Islet precursor cell (in vitro differentiated cells): ENCODE data around the gene SNAP47.

ENCODE experiments used
- DNase-seq: peaks from one replicate; pipeline ENCODE4 v3.0.0-alpha.2; 2018

Gene SNAP47

GRCh38 chr1:227732586-227733308, 2.5 kb upstream of the SNAP47 start:
- DNase-seq, result no peak

DNA sequence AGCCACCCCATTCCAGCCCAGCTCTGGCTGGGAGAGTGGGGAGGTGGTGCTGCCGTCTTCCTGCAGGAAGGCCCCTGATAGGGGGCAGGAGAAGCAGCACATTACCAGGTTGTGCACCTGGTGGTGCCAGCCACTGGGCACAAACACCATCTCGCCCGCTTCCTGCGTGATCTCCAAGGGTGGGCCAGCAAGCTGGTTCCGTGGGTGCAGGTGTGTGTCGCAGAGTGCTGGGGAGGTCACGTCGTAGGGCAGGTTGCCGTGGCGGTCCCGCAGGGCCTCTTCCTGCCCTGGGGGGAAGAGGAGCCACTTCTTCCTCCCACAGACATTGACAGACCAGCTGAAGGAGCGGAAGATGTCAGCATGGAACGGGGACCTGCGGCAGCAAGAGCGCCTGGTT, 1.9 kb upstream of the SNAP47 start:
- DNase-seq, result no peak

DNA sequence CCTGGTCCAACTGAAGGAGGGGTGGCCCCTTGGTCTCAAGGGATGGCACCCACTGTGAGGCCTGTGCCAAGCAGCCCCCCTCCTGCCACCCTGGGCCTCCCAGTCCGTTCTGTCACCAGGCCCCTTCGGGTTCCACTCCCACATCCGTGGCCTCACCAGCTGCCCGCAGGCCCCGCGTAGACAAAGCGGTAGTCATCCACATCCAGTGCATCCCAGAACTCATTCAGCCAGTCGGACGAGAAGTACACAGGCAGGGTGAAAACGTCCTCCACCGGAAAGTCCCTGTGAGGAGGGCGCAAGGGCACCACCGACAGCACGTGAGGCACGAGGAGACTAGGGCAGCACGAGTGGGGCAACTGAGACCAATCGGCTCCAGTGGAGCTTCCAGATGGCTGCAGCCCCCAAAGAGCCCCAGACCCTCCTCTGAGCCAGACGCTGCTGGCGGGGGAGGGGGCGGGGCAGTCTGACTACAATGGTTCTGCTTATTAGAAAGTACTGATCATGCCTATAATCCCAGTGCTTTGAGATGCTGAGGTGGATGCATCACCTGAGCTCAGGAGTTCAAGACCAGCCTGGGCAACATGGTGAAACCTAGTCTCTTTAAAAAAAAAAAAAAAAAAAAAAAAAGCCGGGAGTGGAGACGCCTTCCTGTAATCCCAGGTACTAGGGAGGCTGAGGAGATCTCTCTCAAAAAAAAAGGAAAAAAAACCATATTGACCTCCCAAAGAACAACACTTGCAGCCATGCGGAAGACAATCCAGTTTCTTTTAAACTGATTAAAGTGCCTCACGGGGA, 1.3 kb upstream of the SNAP47 start:
- no peak for DNase-seq

DNA sequence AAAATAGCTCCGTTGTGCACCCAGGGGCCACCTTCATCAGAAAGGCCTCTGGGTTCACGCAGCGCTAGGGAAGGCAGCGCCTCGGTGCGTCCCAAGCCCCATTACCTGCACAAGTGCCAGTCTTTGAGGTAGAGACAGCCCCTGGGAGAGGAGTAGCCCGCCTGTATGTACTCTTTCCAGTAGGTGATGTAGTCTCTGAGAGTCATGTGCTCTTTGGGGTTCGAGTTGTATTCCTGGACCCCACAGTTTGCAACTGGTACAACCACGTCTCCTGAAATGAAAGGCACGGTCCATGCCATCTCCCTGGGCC, 734 bp upstream of the SNAP47 start:
- DNase-seq, result no peak

- no peak for DNase-seq
Observed at GRCh38 chr1:227735539-227736285, 477 bp downstream of the SNAP47 start.

- DNase-seq, result no peak
Observed at GRCh38 chr1:227736814-227737432, 1.7 kb downstream of the SNAP47 start.

DNA sequence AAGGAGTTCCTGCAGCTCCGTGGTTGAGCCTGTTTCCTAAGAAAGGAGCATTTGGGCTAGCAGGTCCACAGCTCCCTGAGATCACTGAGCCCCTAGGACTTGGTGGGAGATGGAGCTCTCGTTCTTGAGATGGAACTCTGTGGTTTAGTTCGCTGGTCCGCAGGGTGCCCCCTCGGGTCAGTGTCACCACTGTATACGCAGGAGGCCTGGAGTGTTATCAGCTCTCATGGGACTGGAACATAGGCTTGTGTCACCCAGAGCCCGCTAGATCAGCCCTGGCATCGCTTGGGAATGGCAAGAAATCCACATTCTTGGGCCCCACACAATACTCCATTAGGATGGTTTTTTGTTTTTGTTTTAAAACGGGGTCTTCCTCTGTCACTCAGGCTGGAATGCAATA, 3.6 kb downstream of the SNAP47 start:
- no peak for DNase-seq

GRCh38 chr1:227739636-227740035, 4.4 kb downstream of the SNAP47 start:
- DNase-seq, result no peak

GRCh38 chr1:227740401-227740960, 5.2 kb downstream of the SNAP47 start:
- DNase-seq, result no peak

DNA sequence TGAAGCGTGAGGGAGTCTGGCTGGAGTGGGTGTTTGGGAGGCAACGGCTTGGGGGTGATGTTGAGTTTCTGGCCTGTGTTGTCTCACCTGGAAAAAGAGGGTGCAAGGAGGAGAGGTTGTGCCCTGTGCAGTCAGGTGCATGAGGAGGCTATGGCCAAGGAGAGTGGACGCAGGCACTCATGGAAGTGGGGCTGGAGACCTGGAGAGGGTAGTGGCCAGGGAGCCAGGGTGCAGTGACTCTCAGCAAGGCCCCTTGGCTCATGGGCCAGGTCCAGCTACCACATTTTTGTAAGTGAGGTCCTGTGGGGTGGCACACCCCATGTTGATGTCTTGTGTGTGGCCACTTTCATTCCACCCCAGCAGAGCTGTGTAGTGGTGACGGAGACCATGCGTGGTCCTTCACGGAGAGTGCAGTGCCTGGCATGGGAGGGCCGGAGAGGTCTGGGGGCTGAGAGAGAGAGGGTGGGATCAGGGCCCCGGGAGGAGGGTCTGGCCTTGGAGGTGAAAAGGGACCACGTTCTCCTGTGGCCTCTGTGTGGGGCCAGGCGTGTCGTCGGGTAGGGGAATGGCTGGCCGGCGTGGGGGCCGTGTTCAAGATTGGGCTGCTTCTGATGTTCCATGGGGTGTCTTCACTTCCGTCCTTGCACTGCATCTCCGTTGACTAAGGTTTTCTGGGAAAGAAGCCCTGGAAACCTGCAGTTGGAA, 6.1 kb downstream of the SNAP47 start:
- peak; percentile 45 for DNase-seq

- DNase-seq, result peak; percentile 51
Observed at GRCh38 chr1:227742738-227743715, 7.8 kb downstream of the SNAP47 start.

DNA sequence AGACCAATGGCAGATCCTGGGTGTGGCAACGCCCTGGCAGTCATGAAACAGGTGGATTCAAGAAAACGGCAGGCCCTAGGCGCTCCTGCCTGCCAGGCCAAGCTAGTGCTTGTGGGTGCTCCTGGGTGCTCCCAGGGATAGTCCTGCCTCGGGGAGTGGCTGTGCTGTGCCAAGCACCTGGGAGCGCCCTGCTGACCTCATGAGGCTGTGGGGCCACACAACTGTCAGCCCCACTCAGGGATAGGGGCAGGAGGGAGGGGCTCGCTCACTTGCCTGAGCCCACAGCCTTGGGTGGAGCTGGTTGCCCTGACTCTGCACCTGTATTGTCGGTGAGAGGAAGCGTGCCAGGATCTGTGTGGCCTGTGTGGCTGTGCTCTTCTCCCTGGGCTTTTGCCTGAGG, 9.4 kb downstream of the SNAP47 start:
- DNase-seq, result no peak

DNA sequence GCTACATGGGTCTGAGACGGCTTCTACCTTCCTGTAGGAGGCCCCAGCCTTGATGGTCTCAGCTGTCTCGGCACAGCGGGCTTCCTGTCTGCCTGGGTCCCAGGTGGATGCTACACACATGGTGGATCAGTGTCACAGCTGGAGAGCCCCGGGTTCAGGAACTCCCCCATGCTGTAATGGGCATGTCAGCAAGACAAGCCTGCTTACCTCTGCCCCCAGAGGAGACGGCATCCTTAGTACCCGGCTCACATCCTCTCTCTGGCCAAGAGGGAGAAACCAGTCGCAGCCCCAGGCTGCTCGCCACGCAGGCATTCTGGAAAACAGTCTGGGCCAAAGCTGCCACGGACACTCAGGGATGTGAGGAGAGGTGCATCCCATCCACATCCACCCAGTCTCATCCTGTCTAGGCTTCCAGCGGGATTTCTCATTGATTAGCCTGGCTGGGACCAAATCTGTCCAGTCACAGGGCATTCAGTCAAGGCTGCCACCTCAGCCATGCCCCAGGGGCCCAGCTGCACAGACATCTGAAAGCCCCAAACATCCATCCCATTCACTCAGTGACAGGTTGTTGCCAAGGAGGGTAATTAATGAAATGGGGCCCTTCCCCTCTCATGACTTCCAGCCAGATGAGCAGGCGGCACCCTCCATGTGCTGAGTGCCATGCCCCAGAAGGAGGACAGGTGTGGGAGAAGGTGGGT, 10.5 kb downstream of the SNAP47 start:
- no peak for DNase-seq

GRCh38 chr1:227746676-227747075, 11.4 kb downstream of the SNAP47 start:
- DNase-seq, result no peak

- DNase-seq, result no peak
Observed at GRCh38 chr1:227747382-227747781, 12.1 kb downstream of the SNAP47 start.

GRCh38 chr1:227747948-227748495, 12.8 kb downstream of the SNAP47 start:
- DNase-seq, result no peak

GRCh38 chr1:227748496-227749182, 13.4 kb downstream of the SNAP47 start:
- DNase-seq, result no peak

DNA sequence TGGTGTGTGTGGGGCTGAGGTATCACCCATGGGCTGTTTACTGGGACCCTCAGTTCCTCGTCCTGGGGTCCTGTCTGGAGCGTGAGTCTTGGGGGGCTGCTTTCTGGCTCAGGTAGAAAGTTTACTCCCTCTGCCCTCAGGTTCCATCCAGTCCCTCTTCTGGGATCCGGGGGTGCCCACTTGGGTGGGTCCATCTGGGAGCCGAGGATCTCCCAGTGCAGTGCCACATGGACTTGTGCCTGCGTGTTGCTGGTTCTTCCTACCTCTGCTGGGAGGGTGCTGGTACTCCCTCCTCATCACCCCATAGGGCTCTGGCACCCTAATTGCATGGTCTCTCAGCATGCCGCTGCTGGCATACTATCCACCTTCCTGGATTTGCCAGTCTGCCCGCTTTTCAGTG, 14.0 kb downstream of the SNAP47 start:
- no peak for DNase-seq

DNA sequence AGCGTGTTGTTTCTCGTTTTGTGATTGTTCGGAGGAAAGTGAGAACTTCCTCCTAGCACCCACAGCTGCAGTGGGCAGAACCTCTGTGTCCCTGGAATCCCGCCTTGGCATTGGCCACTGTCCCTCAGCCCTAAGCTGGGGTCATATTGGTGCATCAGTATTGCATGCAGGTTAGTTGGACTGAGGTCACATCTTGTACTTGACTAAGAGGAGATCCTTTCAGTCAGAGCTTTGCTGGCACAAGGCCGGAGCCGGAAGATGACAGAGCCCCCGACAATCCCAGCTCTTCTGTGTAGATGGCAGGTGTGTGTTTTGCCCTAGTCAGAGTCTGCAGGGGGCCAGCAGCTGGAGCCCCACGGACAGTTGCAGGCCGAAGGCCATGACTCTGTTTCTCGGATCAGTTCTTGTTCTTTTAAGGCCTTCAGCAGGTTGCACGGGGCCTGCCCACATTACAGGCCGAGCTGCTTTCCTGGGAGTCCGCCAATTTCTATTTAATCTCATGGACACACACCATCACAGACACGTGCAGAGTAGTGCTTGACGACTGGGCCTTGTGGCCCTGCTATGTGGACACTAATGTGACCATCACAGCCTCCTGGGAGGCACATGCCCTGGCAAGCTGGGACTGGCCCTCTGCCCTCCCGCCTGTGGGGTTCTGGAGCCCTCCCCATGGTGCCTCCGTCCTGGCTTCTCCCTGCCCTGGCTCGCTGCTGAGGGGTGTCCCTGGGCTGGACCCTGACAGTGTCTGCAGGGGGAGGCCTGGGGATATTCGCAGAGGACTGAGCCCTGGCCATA, 14.9 kb downstream of the SNAP47 start:
- DNase-seq, result no peak
